Liver (tissue), 9 donors: ENCODE data around the gene ABAT. TPM values are rescaled to one million over a fixed set of nuclear protein-coding genes. Genes with fewer than 3 reads are reported as not detected.
A peak's percentile ranks its signal among the peaks of the same experiment; 100 is the strongest.

ENCODE experiments used
- DNase-seq: peaks from one replicate; pipeline ENCODE4 v3.0.0-alpha.2; 2017; ENCODE audit warnings: low spot score
- H3K27ac ChIP-seq, 2 donors: one replicate each; pipeline ENCODE4 v1.7.0; 2013; ENCODE audit warnings: inconsistent platforms in 2 of 2, low read length in 2 of 2, control low read depth in 1 of 2, low read depth in 1 of 2, mild to moderate bottlenecking in 1 of 2
- H3K27me3 ChIP-seq, 4 donors: one replicate each; pipeline versions ENCODE4 v1.6.1 to v1.7.0; 2013; ENCODE audit warnings: low read length in 3 of 4, inconsistent platforms in 1 of 4, mild to moderate bottlenecking in 1 of 4, moderate library complexity in 1 of 4; ENCODE audit not compliant: control insufficient read depth in 4 of 4, insufficient read depth in 4 of 4
- H3K36me3 ChIP-seq, 4 donors: one replicate each; pipeline versions ENCODE4 v1.6.1 to v1.7.0; 2013; ENCODE audit warnings: low read length in 3 of 4, mild to moderate bottlenecking in 3 of 4, low read depth in 1 of 4, moderate library complexity in 1 of 4; ENCODE audit not compliant: control insufficient read depth in 4 of 4, insufficient read depth in 3 of 4
- H3K4me1 ChIP-seq, 4 donors: one replicate each; pipeline versions ENCODE4 v1.6.1 to v1.7.0; 2013; ENCODE audit warnings: low read length in 3 of 4, mild to moderate bottlenecking in 3 of 4, moderate library complexity in 1 of 4; ENCODE audit not compliant: control insufficient read depth in 4 of 4, insufficient read depth in 4 of 4
- H3K4me3 ChIP-seq, 3 donors: one replicate each; pipeline versions ENCODE4 v1.6.1 to v1.7.0; 2013; ENCODE audit warnings: low read length in 3 of 3, control low read depth in 1 of 3, low read depth in 1 of 3, mild to moderate bottlenecking in 1 of 3
- H3K9ac ChIP-seq, 2 donors: one replicate each; pipeline ENCODE4 v1.7.0; 2013; ENCODE audit warnings: low read length in 2 of 2, mild to moderate bottlenecking in 2 of 2, moderate library complexity in 2 of 2, control low read depth in 1 of 2, low read depth in 1 of 2
- H3K9me3 ChIP-seq, 4 donors: one replicate each; pipeline versions ENCODE4 v1.6.1 to v1.7.0; 2013; ENCODE audit warnings: low read length in 3 of 4; ENCODE audit not compliant: control insufficient read depth in 4 of 4
- ATF3 ChIP-seq: IDR thresholded peaks from 2 replicates; pipeline ENCODE4 v1.6.1; 2016; ENCODE audit warnings: antibody characterized with exemption
- EGR1 ChIP-seq, 2 donors: IDR thresholded peaks; 2 replicates each; pipeline ENCODE4 v1.6.1; 2016 to 2018; ENCODE audit warnings: antibody characterized with exemption in 2 of 2, low read depth in 2 of 2
- FOXA1 ChIP-seq: IDR thresholded peaks from 2 replicates; pipeline ENCODE4 v1.6.1; 2016; ENCODE audit warnings: antibody characterized with exemption
- FOXA2 ChIP-seq: IDR thresholded peaks from 2 replicates; pipeline ENCODE4 v1.6.1; 2016; ENCODE audit warnings: antibody characterized with exemption
- GABPA ChIP-seq, 2 donors: IDR thresholded peaks in 1 of 2; conservative IDR thresholded peaks in 1 of 2; 2 replicates each; pipeline ENCODE4 v1.6.1; 2016; ENCODE audit warnings: antibody characterized with exemption in 2 of 2, mild to moderate bottlenecking in 1 of 2, moderate library complexity in 1 of 2
- HNF4A ChIP-seq, 2 donors: conservative IDR thresholded peaks; 2 replicates each; pipeline ENCODE4 v1.6.1; 2016; ENCODE audit warnings: antibody characterized with exemption in 2 of 2, mild to moderate bottlenecking in 2 of 2
- HNF4G ChIP-seq: IDR thresholded peaks from 2 replicates; pipeline ENCODE4 v1.6.1; 2016; ENCODE audit warnings: antibody characterized with exemption
- JUND ChIP-seq, 2 donors: IDR thresholded peaks; 2 replicates each; pipeline ENCODE4 v1.6.1; 2016; ENCODE audit warnings: antibody characterized with exemption in 2 of 2
- RAD21 ChIP-seq, 2 donors: IDR thresholded peaks; 2 replicates each; pipeline ENCODE4 v1.6.1; 2016; ENCODE audit warnings: antibody characterized with exemption in 2 of 2, mild to moderate bottlenecking in 2 of 2
- REST ChIP-seq: IDR thresholded peaks from 2 replicates; pipeline ENCODE4 v1.6.1; 2016; ENCODE audit warnings: antibody characterized with exemption, mild to moderate bottlenecking
- RXRA ChIP-seq, 2 donors: IDR thresholded peaks; 2 replicates each; pipeline ENCODE4 v1.6.1; 2017 to 2018; ENCODE audit warnings: antibody characterized with exemption in 2 of 2, mild to moderate bottlenecking in 1 of 2
- SP1 ChIP-seq: IDR thresholded peaks from 2 replicates; pipeline ENCODE4 v1.6.1; 2018; ENCODE audit warnings: antibody characterized with exemption, mild to moderate bottlenecking
- TAF1 ChIP-seq: conservative IDR thresholded peaks from 2 replicates; pipeline ENCODE4 v1.6.1; 2016; ENCODE audit warnings: antibody characterized with exemption, mild to moderate bottlenecking
- YY1 ChIP-seq: IDR thresholded peaks from 2 replicates; pipeline ENCODE4 v1.6.1; 2016; ENCODE audit warnings: antibody characterized with exemption, mild to moderate bottlenecking
- WGBS: extraction: QIAGEN DNeasy Blood & Tissue Kit; methylation state at CpG from one replicate; pipeline ENCODE4 v1.1.7; 2013; 5-methylcytosine and 5-hydroxymethylcytosine counted together
- polyA plus RNA-seq, 2 donors: library from polyadenylated mRNA; stranded (reverse) in 1 of 2; unstranded in 1 of 2; fragments of 200-250 nt in 1 of 2; fragments of >200 nt in 1 of 2; fragmentation: Nextera tagmentation in 1 of 2; extraction: Ambion mirVana in 1 of 2; gene quantifications; one replicate each; pipeline versions ENCODE4 v1.2.1 to v1.2.3, GENCODE V29; 2013 to 2015
- total RNA-seq, 2 donors: library from RNA; depleted of rRNA; stranded (reverse); fragments of >200 nt; gene quantifications; one replicate each; pipeline ENCODE4 v1.2.3, GENCODE V29; 2014
- TF ChIP-seq, protein P1 (sequence below): IDR thresholded peaks from 2 replicates; pipeline ENCODE4 v1.6.1; 2016; ENCODE audit warnings: antibody characterized with exemption
- TF ChIP-seq, protein P2 (sequence below): fragments of 150-350 bp; IDR thresholded peaks from 2 replicates; pipeline ENCODE4 v1.5.1; 2017; ENCODE audit warnings: improper control_type of control experiment, low read depth, low read length; ENCODE audit not compliant: missing input control
- donor health status: healthy.
- donor health status: healthy.
- donor health status: healthy.
- donor health status: healthy.
- donor health status: healthy.

The ABAT gene
- total and polyA plus RNA-seq, 4 donors = 52.4 to 205 (median 141) TPM

DNA sequence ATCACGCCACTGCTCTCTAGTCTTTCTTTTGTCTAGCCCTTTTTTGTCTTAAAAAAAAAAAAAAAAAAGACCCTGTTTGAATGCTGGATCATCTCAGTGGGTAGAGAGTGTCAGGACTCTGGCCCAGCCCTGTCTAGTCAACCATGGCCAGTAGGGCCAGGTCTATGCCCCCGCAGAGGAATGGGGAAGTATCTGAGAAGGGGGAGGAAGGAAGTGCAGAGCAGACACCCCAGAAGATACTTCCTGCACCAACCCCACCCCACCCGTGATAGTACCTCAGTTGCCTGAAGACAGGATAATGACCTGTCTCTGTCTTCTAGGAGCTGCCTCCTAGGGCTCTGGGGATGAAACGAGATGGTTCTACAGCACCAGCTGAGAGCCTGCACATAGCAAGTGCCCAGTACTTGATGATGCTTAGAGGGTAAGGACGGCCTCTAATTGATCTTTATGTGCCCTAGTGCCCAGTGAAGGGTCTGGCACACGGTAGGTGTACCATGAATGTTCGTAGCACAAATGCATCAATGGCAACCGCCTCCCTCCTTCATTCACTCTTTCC, 55.4 kb downstream of the ABAT start:
- 46% methylated on average over 8 of the region's 8 CpGs for WGBS
- Histone ChIP-seq H3K9me3 (no peaks in the 10 kb centered on the region), H3K4me1 (peaks cover 6 to 29% (median 9%) of the 10 kb centered on the region in 4 donors), H3K9ac (no peak overlapping the region), H3K27ac (peak overlapping the region; percentile 89 to 97), H3K36me3 (no peaks in the 10 kb centered on the region), H3K4me3 (no peak overlapping the region), H3K27me3 (no peaks in the 10 kb centered on the region)
- TF ChIP-seq TAF1 = no peak
- no peak for TF ChIP-seq RAD21 (IDR thresholded peaks at IDR 0.05)
- TF ChIP-seq REST = no peak
- TF ChIP-seq, protein P1, sequence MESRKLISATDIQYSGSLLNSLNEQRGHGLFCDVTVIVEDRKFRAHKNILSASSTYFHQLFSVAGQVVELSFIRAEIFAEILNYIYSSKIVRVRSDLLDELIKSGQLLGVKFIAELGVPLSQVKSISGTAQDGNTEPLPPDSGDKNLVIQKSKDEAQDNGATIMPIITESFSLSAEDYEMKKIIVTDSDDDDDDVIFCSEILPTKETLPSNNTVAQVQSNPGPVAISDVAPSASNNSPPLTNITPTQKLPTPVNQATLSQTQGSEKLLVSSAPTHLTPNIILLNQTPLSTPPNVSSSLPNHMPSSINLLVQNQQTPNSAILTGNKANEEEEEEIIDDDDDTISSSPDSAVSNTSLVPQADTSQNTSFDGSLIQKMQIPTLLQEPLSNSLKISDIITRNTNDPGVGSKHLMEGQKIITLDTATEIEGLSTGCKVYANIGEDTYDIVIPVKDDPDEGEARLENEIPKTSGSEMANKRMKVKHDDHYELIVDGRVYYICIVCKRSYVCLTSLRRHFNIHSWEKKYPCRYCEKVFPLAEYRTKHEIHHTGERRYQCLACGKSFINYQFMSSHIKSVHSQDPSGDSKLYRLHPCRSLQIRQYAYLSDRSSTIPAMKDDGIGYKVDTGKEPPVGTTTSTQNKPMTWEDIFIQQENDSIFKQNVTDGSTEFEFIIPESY = no peak
- TF ChIP-seq YY1 = no peak
- no peak for TF ChIP-seq EGR1 (IDR thresholded peaks at IDR 0.05; ENCODE audit: low read depth in 2 of 2)
- TF ChIP-seq SP1 = no peak
- TF ChIP-seq JUND (IDR thresholded peaks at IDR 0.05) = no peak
- TF ChIP-seq RXRA (IDR thresholded peaks at IDR 0.05) = no peak
- no peak for DNase-seq

DNA sequence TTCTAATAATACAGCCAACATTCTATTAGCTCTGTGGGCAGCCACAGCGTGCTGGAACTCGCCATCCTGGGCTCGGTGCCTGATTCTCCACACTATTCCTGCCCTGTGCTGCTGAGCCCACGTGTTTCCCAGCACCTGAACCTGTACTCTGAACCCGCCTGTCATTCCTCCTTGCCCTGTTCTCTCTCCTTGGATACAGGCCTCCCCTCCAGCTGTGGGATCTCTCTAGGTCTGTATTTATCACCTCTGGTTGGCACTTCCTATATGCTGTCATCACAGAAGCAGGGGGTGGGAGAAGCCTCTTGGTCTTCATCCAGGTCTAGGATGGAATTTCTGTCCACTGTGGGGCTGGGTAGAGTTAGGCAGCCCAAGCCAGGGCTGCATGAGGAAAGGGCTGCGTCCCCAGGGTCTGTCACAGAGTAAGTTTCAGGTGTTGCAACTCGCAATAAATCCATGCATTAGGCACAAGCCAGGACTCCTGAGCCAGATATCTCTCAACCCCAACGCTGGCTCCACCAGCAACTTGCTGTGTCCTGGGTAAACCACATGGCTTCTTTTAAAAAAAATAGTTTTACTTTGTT, 56.0 kb downstream of the ABAT start:
- Histone ChIP-seq H3K9me3 (no peaks in the 10 kb centered on the region), H3K4me3 (no peak overlapping the region), H3K36me3 (no peaks in the 10 kb centered on the region), H3K4me1 (peaks cover 6 to 29% (median 9%) of the 10 kb centered on the region in 4 donors), H3K27ac (peak overlapping the region; percentile 89 to 97), H3K27me3 (no peaks in the 10 kb centered on the region), H3K9ac (peak overlapping the region in 1 of 2 donors; percentile 63)
- WGBS = 42% methylated on average over 8 of the region's 8 CpGs
- no peak for DNase-seq
- TF ChIP-seq REST = peak; percentile 50
- peak; percentile 61 to 84 for TF ChIP-seq RXRA (IDR thresholded peaks at IDR 0.05)
- peak; percentile 13 for TF ChIP-seq FOXA1
- peak; percentile 83 for TF ChIP-seq HNF4G
- TF ChIP-seq EGR1 (IDR thresholded peaks at IDR 0.05; ENCODE audit: low read depth in 2 of 2) = no peak
- TF ChIP-seq, protein P1 = peak; percentile 68
- TF ChIP-seq ATF3 = peak; percentile 17
- TF ChIP-seq SP1 = peak; percentile 85
- TF ChIP-seq RAD21 (IDR thresholded peaks at IDR 0.05) = peak; percentile 47 to 50
- peak; percentile 20 for TF ChIP-seq FOXA2
- peak; percentile 91 to 93 for TF ChIP-seq HNF4A (conservative IDR thresholded peaks at IDR 0.05)
- TF ChIP-seq YY1 = peak; percentile 85
- TF ChIP-seq, protein P2, sequence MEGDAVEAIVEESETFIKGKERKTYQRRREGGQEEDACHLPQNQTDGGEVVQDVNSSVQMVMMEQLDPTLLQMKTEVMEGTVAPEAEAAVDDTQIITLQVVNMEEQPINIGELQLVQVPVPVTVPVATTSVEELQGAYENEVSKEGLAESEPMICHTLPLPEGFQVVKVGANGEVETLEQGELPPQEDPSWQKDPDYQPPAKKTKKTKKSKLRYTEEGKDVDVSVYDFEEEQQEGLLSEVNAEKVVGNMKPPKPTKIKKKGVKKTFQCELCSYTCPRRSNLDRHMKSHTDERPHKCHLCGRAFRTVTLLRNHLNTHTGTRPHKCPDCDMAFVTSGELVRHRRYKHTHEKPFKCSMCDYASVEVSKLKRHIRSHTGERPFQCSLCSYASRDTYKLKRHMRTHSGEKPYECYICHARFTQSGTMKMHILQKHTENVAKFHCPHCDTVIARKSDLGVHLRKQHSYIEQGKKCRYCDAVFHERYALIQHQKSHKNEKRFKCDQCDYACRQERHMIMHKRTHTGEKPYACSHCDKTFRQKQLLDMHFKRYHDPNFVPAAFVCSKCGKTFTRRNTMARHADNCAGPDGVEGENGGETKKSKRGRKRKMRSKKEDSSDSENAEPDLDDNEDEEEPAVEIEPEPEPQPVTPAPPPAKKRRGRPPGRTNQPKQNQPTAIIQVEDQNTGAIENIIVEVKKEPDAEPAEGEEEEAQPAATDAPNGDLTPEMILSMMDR = no peak
- TF ChIP-seq JUND (IDR thresholded peaks at IDR 0.05) = peak; percentile 46 to 48
- no peak for TF ChIP-seq TAF1
- TF ChIP-seq GABPA (IDR thresholded peaks at IDR 0.05 in 1 of 2, conservative IDR thresholded peaks at IDR 0.05 in 1 of 2) = peak in 1 of 2 donors; percentile 33
